GM23338 (cell line): ENCODE measurements around the gene PCDH17. TPM values are rescaled to one million over a fixed set of nuclear protein-coding genes. Genes with fewer than 3 reads are reported as not detected.

Experiments
- ATAC-seq: fragments of 200-7000 bp; cut with Tn5 transposase; 3 replicates; pipeline ENCODE4 v1.9.1; 2020
- DNase-seq: peaks from one replicate; pipeline ENCODE4 v3.0.0-alpha.2; 2015; ENCODE audit warnings: low spot score
- H2AFZ ChIP-seq: fragments of 200-600 bp; sonication (generic); 2 replicates; pipeline ENCODE4 v1.8.0; 2016; ENCODE audit warnings: antibody characterized with exemption, mild to moderate bottlenecking, moderate library complexity
- H3F3A ChIP-seq: fragments of 200-600 bp; sonication (generic); replicated peaks from 2 replicates; pipeline ENCODE4 v1.8.0; 2017; ENCODE audit warnings: antibody characterized with exemption, mixed run types, low read depth
- H3K27ac ChIP-seq: fragments of 200-600 bp; sonication (generic); 2 replicates; pipeline ENCODE4 v1.6.1; 2016; ENCODE audit warnings: low read depth
- H3K27me3 ChIP-seq: fragments of 200-600 bp; sonication (generic); 2 replicates; pipeline ENCODE4 v1.8.0; 2016; ENCODE audit warnings: mild to moderate bottlenecking, mixed run types, moderate library complexity; ENCODE audit not compliant: insufficient read depth
- H3K36me3 ChIP-seq: fragments of 200-600 bp; sonication (generic); 2 replicates; pipeline ENCODE4 v1.8.0; 2016; ENCODE audit warnings: mild to moderate bottlenecking; ENCODE audit not compliant: insufficient read depth
- H3K4me1 ChIP-seq: fragments of 200-600 bp; sonication (generic); 2 replicates; pipeline ENCODE4 v1.8.0; 2016; ENCODE audit warnings: mild to moderate bottlenecking, moderate library complexity; ENCODE audit not compliant: insufficient read depth
- H3K4me2 ChIP-seq: fragments of 200-600 bp; sonication (generic); 2 replicates; pipeline ENCODE4 v1.7.1; 2017; ENCODE audit warnings: mixed run types
- H3K4me3 ChIP-seq: fragments of 200-600 bp; sonication (generic); 2 replicates; pipeline ENCODE4 v1.6.1; 2016; ENCODE audit warnings: mixed run types
- H3K79me2 ChIP-seq: fragments of 200-600 bp; sonication (generic); replicated peaks from 2 replicates; pipeline ENCODE4 v1.8.0; 2017; ENCODE audit warnings: mild to moderate bottlenecking; ENCODE audit not compliant: insufficient read depth
- H3K9me2 ChIP-seq: fragments of 200-600 bp; sonication (generic); 2 replicates; pipeline ENCODE4 v1.8.0; 2017; ENCODE audit not compliant: insufficient read depth
- H4K20me1 ChIP-seq: fragments of 200-600 bp; sonication (generic); replicated peaks from 2 replicates; pipeline ENCODE4 v1.8.0; 2017; ENCODE audit warnings: mild to moderate bottlenecking; ENCODE audit not compliant: insufficient read depth
- H3K27ac Mint-ChIP-seq: 2 replicates; pipeline ENCODE4 v1.8.0; 2020; ENCODE audit warnings: inconsistent platforms, mild to moderate bottlenecking, moderate library complexity, mixed read lengths
- H3K27me3 Mint-ChIP-seq: 3 replicates; pipeline ENCODE4 v1.8.0; 2022; ENCODE audit warnings: low read depth, mild to moderate bottlenecking, moderate library complexity, mixed read lengths, inconsistent platforms; ENCODE audit not compliant: insufficient read depth, poor library complexity
- H3K36me3 Mint-ChIP-seq: 3 replicates; pipeline ENCODE4 v1.8.0; 2021; ENCODE audit warnings: low read depth, mild to moderate bottlenecking, inconsistent platforms, moderate library complexity, mixed read lengths
- H3K4me1 Mint-ChIP-seq: 3 replicates; pipeline ENCODE4 v1.8.0; 2020; ENCODE audit warnings: mild to moderate bottlenecking, inconsistent platforms, mixed read lengths
- H3K4me3 Mint-ChIP-seq: 3 replicates; pipeline ENCODE4 v1.8.0; 2021; ENCODE audit warnings: moderate library complexity, mild to moderate bottlenecking, inconsistent platforms, mixed read lengths
- H3K9me3 Mint-ChIP-seq: 3 replicates; pipeline ENCODE4 v1.8.0; 2020; ENCODE audit warnings: moderate library complexity, mild to moderate bottlenecking, inconsistent platforms, mixed read lengths
- CREB1 ChIP-seq: fragments of 250-450 bp; sonication (Bioruptor Pico); IDR thresholded peaks from 2 replicates; pipeline ENCODE4 v1.5.0; 2020; ENCODE audit warnings: low read depth, mild to moderate bottlenecking, moderate library complexity
- ETS1 ChIP-seq: IDR thresholded peaks from 2 replicates; pipeline ENCODE4 v1.6.1; 2016; ENCODE audit warnings: antibody characterized with exemption
- EZH2 ChIP-seq: fragments of 200-600 bp; sonication (generic); IDR thresholded peaks from one replicate; pipeline ENCODE4 v1.8.0; 2017; ENCODE audit warnings: antibody characterized with exemption, mild to moderate bottlenecking, low read depth; ENCODE audit not compliant: unreplicated experiment
- EZH2phosphoT487 ChIP-seq: fragments of 200-600 bp; sonication (generic); IDR thresholded peaks from one replicate; pipeline ENCODE4 v1.8.1; 2018; ENCODE audit warnings: antibody characterized with exemption; ENCODE audit not compliant: unreplicated experiment
- JUNB ChIP-seq: IDR thresholded peaks from one replicate; pipeline ENCODE4 v1.6.1; 2016; ENCODE audit warnings: antibody characterized with exemption; ENCODE audit not compliant: unreplicated experiment
- NANOG ChIP-seq: IDR thresholded peaks from 2 replicates; pipeline ENCODE4 v1.6.1; 2016; ENCODE audit warnings: antibody characterized with exemption, borderline replicate concordance
- POLR2AphosphoS5 ChIP-seq: IDR thresholded peaks from 2 replicates; pipeline ENCODE4 v1.6.1; 2016; ENCODE audit warnings: antibody characterized with exemption, low read depth
- REST ChIP-seq: IDR thresholded peaks from one replicate; pipeline ENCODE4 v1.6.1; 2018; ENCODE audit warnings: antibody characterized with exemption; ENCODE audit not compliant: unreplicated experiment
- STAT1 ChIP-seq: IDR thresholded peaks from one replicate; pipeline ENCODE4 v1.6.1; 2016; ENCODE audit warnings: antibody characterized with exemption; ENCODE audit not compliant: unreplicated experiment
- ZNF331 ChIP-seq: fragments of 250-450 bp; sonication (Bioruptor Pico); IDR thresholded peaks from 2 replicates; pipeline ENCODE4 v1.5.0; 2020; ENCODE audit warnings: low read depth, mild to moderate bottlenecking, moderate library complexity
- polyA plus RNA-seq: library from polyadenylated mRNA; unstranded; fragments of >200 nt; fragmentation: Nextera tagmentation; extraction: Ambion mirVana; gene quantifications from 2 replicates; pipeline ENCODE4 v1.2.1, GENCODE V29; 2016
- total RNA-seq: library from RNA; depleted of rRNA; stranded (reverse); fragments of >200 nt; shearing (Covaris generic); gene quantifications from 2 replicates; pipeline ENCODE4 v1.2.3, GENCODE V29; 2014
- TF ChIP-seq, protein P1 (sequence below), 2 experiments: fragments of 200-600 bp in 1 of 2; sonication (generic) in 1 of 2; conservative IDR thresholded peaks; 2 replicates each; pipeline versions ENCODE4 v1.5.1 to v1.6.1; 2016 to 2017; ENCODE audit warnings: antibody characterized with exemption in 2 of 2, low read depth in 2 of 2, mild to moderate bottlenecking in 2 of 2, moderate library complexity in 1 of 2

PCDH17 gene
- total and polyA plus RNA-seq, 2 experiments from 2014 or later = 0.27 to 1.3 TPM

DNA sequence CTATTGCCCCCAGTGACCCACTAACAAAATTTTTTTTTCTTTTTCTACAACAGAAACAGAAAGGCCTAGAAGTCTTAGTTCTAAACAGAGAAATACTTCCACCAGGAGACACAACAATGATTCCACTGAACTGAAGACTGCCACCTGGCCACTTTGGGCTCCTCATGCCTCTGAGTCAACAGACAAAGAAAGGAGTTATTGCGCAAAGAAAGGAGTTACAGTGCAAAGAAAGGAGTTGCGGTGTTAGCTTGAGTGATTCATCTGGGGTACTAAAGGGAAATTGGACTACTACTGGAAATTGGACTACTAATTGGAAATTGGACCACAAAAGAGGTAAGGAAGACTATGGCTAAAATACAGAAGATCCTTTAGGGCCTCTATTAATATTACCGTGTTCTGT lies 116.6 kb downstream of the PCDH17 start (continued):
- TF ChIP-seq REST = no peak
- TF ChIP-seq EZH2 = no peak
- TF ChIP-seq EZH2phosphoT487 = no peak
- no peak for TF ChIP-seq POLR2AphosphoS5
- no peak for TF ChIP-seq ETS1
- TF ChIP-seq, protein P1, sequence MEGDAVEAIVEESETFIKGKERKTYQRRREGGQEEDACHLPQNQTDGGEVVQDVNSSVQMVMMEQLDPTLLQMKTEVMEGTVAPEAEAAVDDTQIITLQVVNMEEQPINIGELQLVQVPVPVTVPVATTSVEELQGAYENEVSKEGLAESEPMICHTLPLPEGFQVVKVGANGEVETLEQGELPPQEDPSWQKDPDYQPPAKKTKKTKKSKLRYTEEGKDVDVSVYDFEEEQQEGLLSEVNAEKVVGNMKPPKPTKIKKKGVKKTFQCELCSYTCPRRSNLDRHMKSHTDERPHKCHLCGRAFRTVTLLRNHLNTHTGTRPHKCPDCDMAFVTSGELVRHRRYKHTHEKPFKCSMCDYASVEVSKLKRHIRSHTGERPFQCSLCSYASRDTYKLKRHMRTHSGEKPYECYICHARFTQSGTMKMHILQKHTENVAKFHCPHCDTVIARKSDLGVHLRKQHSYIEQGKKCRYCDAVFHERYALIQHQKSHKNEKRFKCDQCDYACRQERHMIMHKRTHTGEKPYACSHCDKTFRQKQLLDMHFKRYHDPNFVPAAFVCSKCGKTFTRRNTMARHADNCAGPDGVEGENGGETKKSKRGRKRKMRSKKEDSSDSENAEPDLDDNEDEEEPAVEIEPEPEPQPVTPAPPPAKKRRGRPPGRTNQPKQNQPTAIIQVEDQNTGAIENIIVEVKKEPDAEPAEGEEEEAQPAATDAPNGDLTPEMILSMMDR (conservative IDR thresholded peaks at IDR 0.05; ENCODE audit: low read depth in 2 of 2) = no peak
- TF ChIP-seq NANOG = no peak
- no peak for TF ChIP-seq ZNF331
- no peak for TF ChIP-seq CREB1 (CRISPR knock-in tag)
- no peak for TF ChIP-seq STAT1
- no peak for TF ChIP-seq JUNB

GRCh38 chr13:57760951-57761350 lies 129.4 kb downstream of the PCDH17 start:
- Histone ChIP-seq H3K79me2 (no peaks in the 10 kb centered on the region), H4K20me1 (no peaks in the 10 kb centered on the region), H3K27ac (no peak overlapping the region), H3F3A (no peaks in the 10 kb centered on the region), H3K4me2 (no peak overlapping the region), H3K4me3 (no peak overlapping the region), H3K9me2 (no peaks in the 10 kb centered on the region), H3K27me3 (no peaks in the 10 kb centered on the region), H3K4me1 (no peaks in the 10 kb centered on the region), H2AFZ (no peak overlapping the region), H3K36me3 (no peaks in the 10 kb centered on the region)
- DNase-seq (no peak), ATAC-seq (no peak)
- no peaks in the 10 kb centered on the region for H3K4me1 Mint-ChIP-seq
- no peak overlapping the region for H3K27ac Mint-ChIP-seq
- no peak for TF ChIP-seq EZH2phosphoT487
- TF ChIP-seq POLR2AphosphoS5 = no peak
- TF ChIP-seq EZH2 = no peak
- no peaks in the 10 kb centered on the region for H3K36me3 Mint-ChIP-seq
- no peak overlapping the region for H3K4me3 Mint-ChIP-seq
- no peaks in the 10 kb centered on the region for H3K9me3 Mint-ChIP-seq
- H3K27me3 Mint-ChIP-seq = peaks cover 2% of the 10 kb centered on the region
